SW 1271 (cell line): ENCODE measurements around the gene FEM1A.
"Not testable (repeated sequence)": the region's sequence is repeated elsewhere in the genome, so short reads cannot be mapped to it uniquely, and the experiment has no call there.

Source experiments
- DNase-seq, 2 experiments: peaks; one replicate each; lab custom pipeline; 2025; lab: John Stamatoyannopoulos, UW

FEM1A gene

GRCh38 chr19:4773047-4773640 is 18.4 kb upstream of the FEM1A start:
- no peak for DNase-seq

GRCh38 chr19:4774136-4774535 is 17.4 kb upstream of the FEM1A start:
- DNase-seq = no peak

GRCh38 chr19:4775627-4776152 is 15.8 kb upstream of the FEM1A start:
- DNase-seq = no peak

GRCh38 chr19:4776436-4777211 is 14.9 kb upstream of the FEM1A start:
- no peak for DNase-seq

- not testable (repeated sequence) for DNase-seq
Measured at GRCh38 chr19:4778124-4778523, 13.4 kb upstream of the FEM1A start.

- DNase-seq = no peak
Measured at GRCh38 chr19:4780860-4781259, 10.7 kb upstream of the FEM1A start.

- DNase-seq = no peak
Measured at GRCh38 chr19:4781801-4782200, 9.7 kb upstream of the FEM1A start.

GRCh38 chr19:4786412-4787016 is 5.0 kb upstream of the FEM1A start:
- not testable (repeated sequence) for DNase-seq

- not testable (repeated sequence) for DNase-seq
Measured at GRCh38 chr19:4792019-4792865, 708 bp downstream of the FEM1A start.

GRCh38 chr19:4792866-4793195 is 1.3 kb downstream of the FEM1A start:
- not testable (repeated sequence) for DNase-seq

- DNase-seq = not testable (repeated sequence)
Measured at GRCh38 chr19:4793278-4793677, 1.7 kb downstream of the FEM1A start.

- no peak for DNase-seq
Measured at GRCh38 chr19:4794971-4795370, 3.4 kb downstream of the FEM1A start.

- no peak for DNase-seq
Measured at GRCh38 chr19:4795400-4795799, 3.9 kb downstream of the FEM1A start.

GRCh38 chr19:4800591-4801081 is 9.1 kb downstream of the FEM1A start:
- DNase-seq = no peak

- DNase-seq = no peak
Measured at GRCh38 chr19:4801085-4801619, 9.6 kb downstream of the FEM1A start.

GRCh38 chr19:4802711-4803110 is 11.2 kb downstream of the FEM1A start:
- DNase-seq = no peak

GRCh38 chr19:4803736-4804695 is 12.5 kb downstream of the FEM1A start:
- peak in 1 of 2 experiments; percentile 31 for DNase-seq

GRCh38 chr19:4805140-4805539 is 13.6 kb downstream of the FEM1A start:
- not testable (repeated sequence) for DNase-seq

- no peak for DNase-seq
Measured at GRCh38 chr19:4806384-4806783, 14.8 kb downstream of the FEM1A start.

GRCh38 chr19:4807188-4807587 is 15.7 kb downstream of the FEM1A start:
- no peak for DNase-seq
